HG03439 (cell line): ENCODE data around the gene UBAP2.

Source experiments
- ATAC-seq: cut with Tn5 transposase; IDR thresholded peaks from one replicate; pipeline ENCODE4 v1.9.1; 2021; ENCODE audit warnings: mild to moderate bottlenecking, moderate library complexity; ENCODE audit not compliant: unreplicated experiment

The UBAP2 gene, protein sequence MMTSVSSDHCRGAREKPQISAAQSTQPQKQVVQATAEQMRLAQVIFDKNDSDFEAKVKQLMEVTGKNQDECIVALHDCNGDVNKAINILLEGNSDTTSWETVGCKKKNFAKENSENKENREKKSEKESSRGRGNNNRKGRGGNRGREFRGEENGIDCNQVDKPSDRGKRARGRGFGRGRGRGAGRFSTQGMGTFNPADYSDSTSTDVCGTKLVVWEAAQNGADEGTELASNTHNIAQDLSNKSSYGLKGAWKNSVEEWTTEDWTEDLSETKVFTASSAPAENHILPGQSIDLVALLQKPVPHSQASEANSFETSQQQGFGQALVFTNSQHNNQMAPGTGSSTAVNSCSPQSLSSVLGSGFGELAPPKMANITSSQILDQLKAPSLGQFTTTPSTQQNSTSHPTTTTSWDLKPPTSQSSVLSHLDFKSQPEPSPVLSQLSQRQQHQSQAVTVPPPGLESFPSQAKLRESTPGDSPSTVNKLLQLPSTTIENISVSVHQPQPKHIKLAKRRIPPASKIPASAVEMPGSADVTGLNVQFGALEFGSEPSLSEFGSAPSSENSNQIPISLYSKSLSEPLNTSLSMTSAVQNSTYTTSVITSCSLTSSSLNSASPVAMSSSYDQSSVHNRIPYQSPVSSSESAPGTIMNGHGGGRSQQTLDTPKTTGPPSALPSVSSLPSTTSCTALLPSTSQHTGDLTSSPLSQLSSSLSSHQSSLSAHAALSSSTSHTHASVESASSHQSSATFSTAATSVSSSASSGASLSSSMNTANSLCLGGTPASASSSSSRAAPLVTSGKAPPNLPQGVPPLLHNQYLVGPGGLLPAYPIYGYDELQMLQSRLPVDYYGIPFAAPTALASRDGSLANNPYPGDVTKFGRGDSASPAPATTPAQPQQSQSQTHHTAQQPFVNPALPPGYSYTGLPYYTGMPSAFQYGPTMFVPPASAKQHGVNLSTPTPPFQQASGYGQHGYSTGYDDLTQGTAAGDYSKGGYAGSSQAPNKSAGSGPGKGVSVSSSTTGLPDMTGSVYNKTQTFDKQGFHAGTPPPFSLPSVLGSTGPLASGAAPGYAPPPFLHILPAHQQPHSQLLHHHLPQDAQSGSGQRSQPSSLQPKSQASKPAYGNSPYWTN

DNA sequence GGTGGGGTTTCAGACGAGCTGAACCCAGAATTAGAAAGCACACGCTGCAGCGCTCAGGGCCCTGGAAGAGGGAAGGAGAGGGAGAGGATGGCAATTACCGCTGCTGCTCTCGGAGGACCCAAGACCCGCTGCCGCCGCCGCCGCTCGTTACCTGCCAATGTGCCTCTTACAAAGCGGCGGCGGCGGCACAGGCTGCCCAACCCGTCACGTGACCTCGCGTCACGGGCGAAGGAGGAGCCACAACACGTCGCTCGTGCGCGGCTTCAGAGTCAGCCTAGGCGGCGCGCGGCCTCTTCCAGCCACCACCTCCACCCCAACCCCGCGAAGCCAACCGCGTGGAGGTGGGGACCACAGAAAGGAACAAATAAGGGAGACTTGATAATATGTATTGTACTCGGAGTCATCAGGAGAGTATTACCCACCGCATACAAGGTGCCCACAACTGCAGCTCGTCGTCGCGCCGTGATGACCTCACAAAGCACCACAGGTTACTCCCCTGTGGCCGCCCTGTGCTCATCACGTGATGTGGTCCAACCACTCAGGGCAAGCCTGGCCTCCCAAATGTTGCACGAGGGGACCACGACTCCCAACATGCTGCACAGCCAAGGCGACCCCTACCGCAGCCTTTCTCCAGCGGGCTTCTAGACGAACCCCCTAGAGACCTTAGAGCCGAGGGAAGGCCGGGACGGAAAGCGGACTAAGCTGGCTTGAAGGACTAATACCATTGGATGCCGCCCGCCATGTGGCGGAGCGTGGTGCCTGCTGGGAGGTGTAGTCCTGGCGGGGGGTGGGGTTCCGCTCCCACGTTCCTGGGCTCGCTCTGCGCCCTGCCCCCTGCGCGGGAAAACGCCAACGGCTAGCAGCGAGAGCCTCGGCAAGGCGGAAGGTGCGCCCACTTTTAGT lies at the start of gene UBAP2:
UBAP2 (minus strand) TSS at position 161 of the 903 bp plus-strand sequence. CDS start 31,739 bp downstream, outside the sequence.
- peak; percentile 84 for ATAC-seq

DNA sequence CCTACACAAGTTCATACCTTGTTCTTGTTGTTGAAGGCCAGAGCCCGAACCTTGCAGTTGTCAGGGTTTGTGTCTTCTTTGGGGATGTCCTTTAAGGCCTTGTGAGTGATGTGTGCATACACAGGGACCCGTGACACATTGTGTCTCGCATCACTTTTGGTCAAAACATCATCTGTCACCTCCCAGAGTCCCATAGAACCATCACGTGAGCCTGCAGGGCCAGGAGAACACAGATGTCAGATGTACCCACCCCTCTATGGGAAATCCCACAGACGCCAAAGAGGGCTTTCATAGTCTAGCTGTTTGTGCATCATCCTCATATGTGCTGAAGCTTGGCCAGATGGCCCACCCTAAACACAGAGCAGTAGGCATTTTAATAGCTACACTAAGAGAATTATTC lies 49.6 kb upstream of the UBAP2 start:
- ATAC-seq, result peak; percentile 44

DNA sequence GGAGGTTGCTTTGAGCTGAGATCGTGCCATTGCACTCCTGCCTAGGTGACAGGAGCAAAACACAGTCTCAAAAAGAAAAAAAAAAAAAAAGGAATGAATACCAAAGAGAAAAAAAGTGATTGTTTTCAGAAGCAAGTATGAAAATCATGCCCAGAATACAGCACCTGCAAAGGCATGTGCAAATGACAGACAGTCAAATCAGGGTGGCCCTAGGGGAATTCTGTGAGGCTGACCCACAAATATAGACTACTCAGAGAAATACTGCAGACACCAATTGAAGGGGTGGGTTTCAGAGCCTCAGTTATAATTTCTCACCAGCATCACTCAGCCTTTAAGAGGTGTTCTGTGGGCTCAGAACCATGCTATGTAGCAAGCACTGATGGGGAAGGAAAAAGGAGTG lies 49.2 kb upstream of the UBAP2 start:
- peak; percentile 86 for ATAC-seq

DNA sequence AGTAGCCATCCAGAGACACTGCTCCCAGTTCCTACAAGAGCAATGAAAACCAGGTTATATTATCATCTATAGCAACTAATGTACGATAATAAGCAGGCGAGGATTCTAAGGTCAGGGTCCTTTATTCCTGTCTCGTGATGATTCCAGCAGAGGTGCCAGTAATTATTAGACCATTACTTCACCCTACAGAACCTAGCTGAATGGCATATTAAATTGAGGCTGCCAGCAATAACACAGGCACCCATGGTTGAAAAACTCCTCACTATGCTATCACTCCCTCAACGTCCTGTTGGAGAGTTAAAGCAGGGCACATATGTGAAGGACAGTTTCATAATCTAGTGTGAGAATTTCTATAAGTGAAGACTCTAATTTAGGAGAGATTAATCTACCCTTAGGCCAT lies 48.1 kb upstream of the UBAP2 start:
- ATAC-seq, result no peak

DNA sequence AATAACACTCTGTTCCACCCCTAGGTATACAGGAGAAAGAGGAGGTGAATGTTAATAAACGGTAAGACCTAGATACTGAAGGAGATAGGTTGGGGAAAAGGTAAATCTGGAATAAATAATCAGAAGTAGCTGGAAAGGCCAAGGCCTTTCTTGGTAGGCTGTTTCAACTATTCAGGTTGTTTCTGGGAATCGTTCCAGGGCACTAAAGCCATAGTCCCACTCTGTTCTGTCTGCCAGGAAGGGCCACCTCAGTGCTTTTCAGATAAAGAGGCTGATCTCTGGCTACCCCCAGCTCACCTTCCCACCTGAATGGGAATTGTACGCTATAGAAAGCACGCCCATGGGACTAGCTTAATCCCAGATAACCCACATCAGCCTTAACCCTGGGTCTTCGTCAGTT lies 44.9 kb upstream of the UBAP2 start:
- no peak for ATAC-seq

DNA sequence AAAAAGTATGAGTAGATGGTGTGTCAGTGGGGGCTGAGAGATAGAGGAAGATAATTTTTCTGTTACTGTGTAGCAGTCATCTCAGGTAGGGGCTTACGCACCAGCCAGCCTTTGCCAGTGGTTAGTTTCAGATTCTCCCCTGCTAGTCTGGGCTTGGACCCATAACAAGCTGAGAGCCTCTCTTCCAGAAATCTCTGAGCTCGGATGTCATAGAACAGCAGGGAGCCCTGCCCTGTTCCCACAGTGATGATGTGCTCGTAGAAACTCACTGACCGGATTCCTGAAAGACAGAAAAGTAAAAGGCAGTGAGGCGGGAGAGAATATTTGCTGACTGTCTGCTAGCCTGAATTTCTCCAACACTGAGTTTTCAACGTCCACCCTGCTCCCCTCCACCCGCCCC lies 40.6 kb upstream of the UBAP2 start:
- no peak for ATAC-seq

DNA sequence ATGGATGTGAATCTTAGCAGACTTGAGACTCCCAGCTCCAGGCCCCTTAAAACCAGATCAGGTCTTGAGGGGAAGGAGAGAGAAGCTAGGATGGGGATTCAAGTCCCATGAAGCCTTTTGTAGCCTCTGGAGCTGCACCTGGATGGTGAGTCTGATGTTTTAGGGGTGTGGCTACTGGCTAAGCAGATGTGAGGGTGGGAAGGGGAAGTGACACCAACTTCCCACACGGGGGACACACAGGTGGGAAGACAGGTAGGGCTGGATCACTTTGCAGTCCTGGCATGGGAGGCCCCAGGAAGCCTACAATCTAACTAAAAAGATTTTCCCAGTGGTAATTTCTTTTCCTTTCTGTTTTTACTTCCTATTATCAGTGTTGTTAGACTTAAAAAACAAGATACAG lies 38.7 kb upstream of the UBAP2 start:
- no peak for ATAC-seq

DNA sequence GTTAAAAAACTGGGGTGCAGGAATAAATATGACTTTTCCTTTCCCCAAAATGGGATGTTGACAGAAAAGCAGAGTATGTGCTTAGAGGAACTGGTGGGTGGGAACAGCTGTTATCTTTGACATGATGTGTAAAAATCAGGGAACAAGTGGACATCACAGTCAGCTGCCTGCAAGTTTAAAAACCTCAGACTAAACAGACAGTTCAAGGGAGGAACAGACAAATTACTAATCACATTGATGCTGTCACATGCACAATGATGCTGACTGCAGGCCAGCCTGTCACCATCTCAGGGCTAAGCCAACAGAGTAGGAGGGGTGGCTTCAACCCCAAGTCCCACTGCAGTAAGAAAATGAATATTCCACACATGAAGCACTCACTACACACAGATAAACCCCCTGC lies 38.2 kb upstream of the UBAP2 start:
- ATAC-seq, result no peak

DNA sequence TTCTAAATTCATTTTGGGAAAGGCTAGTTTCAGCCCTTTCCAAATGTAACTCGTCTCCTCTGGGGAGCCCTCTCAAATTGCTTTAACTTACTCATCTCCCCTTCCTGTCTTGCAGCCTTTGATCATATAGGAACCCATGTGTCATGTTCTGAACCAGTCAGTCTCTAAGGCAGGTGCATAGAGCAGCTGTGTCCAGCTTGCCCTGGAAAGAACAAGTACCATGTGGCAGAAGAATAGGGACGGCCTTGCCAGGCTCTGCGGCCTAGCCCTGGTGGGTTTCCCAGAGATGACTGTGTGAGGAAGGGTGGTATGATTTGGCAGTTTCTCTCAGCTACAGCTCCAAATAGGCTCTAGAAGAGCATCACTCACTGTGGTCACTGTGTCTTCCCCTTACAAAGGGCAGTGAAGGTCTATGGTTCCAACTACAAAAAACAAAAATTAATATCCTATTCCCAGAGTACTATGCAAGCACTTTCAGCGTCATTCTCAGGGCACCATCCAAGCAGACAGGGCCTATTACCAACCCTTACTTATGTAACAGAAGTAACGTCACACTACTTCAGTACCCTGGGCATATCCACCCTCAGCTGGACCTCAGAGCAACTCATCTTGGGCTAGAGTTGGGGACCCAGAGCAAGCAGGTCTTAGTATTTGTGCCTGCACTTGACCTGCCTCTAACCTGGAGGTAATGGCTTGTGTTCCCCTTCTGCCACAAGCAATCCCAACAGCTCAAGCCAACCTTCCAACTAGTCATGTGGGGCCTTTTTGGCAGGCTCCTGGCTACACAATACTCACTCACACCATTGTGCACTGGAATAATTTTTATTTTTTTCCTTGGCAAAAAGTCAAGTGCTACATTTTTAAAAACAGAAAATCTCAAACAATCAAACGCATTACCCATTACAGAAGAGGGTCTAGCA lies 37.2 kb upstream of the UBAP2 start:
- ATAC-seq, result no peak

DNA sequence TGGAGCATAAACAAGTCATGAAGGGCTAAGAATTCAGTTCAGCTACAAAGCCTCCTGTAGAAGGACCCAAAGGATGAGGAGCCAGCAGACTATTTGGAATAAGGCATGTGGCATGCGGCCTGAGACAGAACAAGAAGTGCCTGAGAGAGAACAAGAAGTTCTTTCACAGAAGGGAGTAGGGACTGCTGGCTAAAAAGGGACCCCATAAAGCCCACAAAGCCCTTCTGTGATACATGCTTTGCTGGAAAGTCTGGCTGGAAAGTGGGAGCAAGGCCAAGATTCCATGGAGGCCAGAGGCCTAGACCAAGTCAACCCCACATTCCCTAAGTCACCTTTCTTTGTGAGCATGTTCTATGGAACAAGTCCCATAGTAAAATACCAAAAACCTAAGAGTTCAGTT lies 35.9 kb upstream of the UBAP2 start:
- ATAC-seq, result no peak

DNA sequence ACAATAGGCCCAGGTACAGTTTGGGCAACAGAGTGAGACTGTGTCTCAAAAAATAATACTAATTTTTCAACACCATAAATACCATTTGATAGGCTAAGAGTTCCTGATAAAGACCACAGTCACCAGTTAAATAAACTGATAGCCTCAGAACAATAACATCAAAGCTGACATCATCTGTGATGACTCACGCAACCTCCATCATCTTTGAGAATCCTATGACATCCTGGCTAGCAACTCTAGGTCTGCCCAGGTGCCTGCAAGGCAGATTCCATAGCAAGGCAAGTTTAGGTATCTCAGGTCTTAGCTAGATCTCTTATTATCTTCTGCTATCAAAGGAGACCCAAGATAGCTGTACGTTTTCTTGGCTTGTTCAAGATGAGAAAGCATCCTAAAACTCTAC lies 30.5 kb upstream of the UBAP2 start:
- ATAC-seq, result no peak

DNA sequence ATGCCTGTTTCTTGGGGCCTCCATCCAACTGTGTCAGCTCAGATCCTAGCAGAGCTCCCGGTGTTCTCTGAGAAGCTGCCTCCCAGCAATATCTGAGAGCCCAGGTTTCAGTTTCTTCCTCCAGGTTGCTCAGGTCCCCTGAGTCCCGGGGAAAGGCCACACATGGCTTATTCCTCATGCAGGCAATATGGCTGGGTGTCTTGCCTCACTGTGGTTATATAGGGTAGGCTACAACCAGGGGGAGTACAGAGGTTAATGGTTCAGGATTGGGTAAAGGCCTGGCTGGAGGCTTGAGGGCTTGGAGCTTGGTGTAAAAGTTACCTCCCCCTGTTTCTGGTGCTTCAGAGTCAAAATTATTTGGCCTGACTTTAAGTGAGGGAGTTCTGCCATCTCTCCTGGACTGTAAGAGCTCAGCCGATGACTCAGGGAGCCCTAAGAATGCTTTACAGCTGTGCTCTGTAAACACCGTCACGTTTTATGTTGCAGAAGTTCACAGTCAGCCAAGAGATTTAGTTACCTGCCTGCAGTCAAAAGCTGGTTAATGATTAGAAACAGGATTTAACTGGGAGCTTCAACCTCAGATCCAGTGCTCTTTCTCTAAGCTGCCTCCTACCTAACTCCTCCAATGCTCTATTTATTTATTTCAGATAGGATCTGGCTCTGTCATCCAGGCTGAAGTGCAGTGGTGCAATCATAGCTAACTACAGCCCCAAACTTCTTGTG lies 24.3 kb upstream of the UBAP2 start:
- ATAC-seq, result no peak

DNA sequence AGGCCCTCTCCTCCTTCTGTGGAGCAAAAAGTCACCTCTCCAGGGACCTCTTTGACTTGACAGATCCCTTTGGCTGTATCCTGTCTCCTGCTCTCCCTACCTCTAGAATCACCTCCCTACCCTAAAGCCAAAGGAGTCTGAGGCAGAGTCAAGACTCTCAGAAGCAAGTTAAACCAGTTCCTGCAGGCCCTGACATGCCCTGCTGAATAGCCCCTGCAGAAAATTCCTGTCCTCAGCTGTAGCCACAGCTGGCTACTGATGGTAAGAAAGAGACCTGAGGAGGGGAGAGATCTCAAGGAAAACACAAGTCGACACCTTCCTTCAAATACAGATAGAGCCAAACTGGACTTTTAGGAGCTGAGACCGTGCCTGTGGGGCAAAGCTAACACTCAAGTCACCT lies 23.7 kb upstream of the UBAP2 start:
- no peak for ATAC-seq

DNA sequence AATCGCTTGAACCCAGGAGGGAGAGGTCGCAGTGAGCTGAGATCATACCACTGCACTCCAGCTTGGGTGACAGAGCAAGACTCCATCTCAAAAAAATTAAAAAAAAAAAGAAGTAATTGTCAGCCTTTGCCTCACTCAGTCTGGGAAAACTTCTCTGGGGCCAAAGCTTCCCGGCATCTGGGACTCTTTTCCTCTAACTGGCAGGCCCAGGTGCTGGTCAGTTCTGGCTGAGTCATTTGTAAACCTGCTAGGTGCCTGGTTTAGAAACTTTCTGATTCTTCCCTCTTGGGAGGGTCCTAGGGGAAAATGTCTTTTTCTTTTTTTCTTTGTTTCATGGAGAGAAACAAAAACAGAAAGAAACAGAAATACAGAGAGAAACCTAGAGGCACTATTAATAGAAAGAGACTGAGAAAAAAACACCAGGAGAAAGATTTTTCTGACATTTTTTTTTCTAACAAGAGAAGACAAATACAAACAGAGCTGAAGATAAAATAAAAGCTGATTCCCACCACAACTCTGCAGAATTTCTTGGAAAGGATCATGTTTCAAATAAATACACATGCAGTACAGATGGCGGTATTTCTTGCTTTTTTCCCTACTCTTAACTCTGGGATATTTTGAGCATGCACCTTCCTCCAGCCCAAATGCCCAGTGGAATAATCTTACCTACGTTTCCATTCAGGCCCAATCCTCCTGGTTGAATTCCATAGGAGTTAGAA lies 22.1 kb upstream of the UBAP2 start:
- no peak for ATAC-seq

DNA sequence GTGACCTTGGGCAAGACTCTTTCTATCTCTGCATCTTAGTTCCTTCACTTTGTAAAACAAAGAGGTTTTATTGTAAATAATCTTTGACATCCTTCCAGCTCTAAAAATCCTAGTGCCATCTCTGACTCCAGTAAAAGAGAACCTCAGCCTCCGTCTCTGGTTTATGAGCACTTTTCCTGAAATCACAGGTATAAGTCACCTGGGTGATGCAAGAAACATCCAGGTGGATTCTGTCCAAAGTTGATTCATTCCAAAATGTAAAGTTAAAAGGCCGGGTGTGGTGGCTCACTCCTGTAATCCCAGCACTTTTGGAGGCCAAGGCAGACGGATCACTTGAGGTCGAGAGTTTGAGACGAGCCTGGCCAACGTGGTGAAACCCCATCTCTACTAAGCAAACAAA lies 21.1 kb upstream of the UBAP2 start:
- ATAC-seq, result no peak

DNA sequence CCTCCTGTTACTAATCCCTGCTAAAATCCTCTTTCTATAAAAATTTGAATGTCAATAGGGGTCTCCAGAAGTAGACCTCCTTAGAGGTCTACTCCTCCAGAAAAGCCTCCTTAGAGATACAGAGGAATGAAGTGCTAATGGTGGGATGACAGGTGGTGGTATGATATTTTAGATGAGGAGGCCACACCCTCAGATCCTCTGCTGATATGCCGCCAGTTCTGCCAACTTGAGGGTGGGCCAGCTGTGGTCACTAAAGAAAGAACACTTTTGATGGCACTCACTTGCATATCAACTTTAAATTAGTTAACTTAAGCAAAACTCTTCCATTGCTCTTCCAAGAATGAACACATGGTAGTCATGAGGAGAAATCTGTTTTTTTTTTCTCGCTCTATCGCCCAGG lies 16.9 kb upstream of the UBAP2 start:
- no peak for ATAC-seq

DNA sequence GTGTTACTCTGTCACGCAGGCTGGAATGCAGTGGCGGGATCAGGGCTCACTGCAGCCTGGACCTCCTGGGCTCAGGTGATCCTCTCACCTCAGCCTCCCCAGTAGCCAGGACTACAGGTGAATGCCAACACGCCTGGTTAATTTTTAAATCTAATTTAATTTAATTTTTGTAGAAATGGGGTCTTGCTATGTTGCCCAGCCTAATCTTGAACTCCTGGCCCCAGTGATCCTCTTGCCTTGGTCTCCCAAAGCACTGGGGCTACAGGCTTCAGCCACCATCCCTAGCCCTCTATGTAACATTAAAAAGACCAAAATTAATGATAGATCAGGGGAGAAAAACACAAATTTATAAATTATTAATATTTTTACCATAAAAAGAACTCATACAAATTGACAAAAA lies 11.3 kb upstream of the UBAP2 start:
- ATAC-seq, result no peak

DNA sequence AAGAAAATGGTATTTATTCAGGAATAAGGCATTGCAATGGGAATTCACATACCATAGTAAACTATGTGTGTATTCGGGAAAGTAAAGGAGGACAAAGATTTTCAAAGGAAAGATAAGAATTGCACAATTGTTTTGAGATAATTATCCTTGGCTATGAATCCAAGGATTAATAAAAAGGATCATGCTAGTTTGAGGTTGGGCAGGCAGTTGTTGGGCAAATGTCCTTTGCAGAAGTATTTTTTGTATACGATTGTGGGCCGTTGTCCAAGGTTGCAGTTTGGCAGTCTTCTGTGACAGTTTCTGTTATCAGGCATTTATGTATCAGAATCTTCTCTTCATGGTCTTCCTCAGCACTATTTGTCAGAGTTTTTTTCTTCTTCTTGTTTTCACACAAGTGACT lies 10.6 kb upstream of the UBAP2 start:
- no peak for ATAC-seq
